HCT116 (cell line): ENCODE data around the gene NHSL2. TPM values are rescaled to one million over a fixed set of nuclear protein-coding genes. Genes with fewer than 3 reads are reported as not detected.

Source experiments
- ATAC-seq: fragments of 200-7000 bp; cut with Tn5 transposase; 2 replicates; pipeline ENCODE4 v1.9.1; 2020; ENCODE audit warnings: mild to moderate bottlenecking, moderate library complexity
- BruUV-seq: library from RNA; stranded (reverse); fragments of 400-500 nt; replicated peaks from 2 replicates; lab custom pipeline; 2021; lab: Mats Ljungman, UMichigan
- CTCF ChIA-PET: fragments of 300-600 bp; sonication (Branson Sonifier 250); formaldehyde crosslinking; loops from one replicate; lab custom pipeline; 2021; ENCODE audit warnings: antibody characterized with exemption; lab: Charles Lee
- POLR2A ChIA-PET: fragments of 300-600, 350-600 bp; sonication (Branson Sonifier 250); formaldehyde crosslinking; loops from one replicate; lab custom pipeline; 2021; ENCODE audit warnings: antibody characterized with exemption; lab: Charles Lee
- RAD21 ChIA-PET, 2 experiments: fragments of 300-600 bp; sonication (Branson Sonifier 250); formaldehyde crosslinking; loops; one replicate each; lab custom pipeline; 2023; ENCODE audit warnings: low total read pairs in 2 of 2; ENCODE audit not compliant: uncharacterized antibody in 2 of 2, unreplicated experiment in 2 of 2, low non-redundant PET in 1 of 2; lab: Charles Lee
- DNase-seq: peaks from one replicate; pipeline ENCODE4 v3.0.0-alpha.2; 2010; ENCODE audit warnings: low read depth, low spot score
- H2AFZ ChIP-seq: fragments of 200-600 bp; shearing (Covaris generic), sonication (generic); 2 replicates; pipeline ENCODE4 v1.6.1; 2017; ENCODE audit warnings: low read depth, mixed run types, mixed read lengths, antibody characterized with exemption, low read length; ENCODE audit not compliant: poor library complexity, severe bottlenecking
- H3K27ac ChIP-seq: 2 replicates; pipeline ENCODE4 v1.5.1; 2012; ENCODE audit warnings: low read depth, low read length
- H3K27me3 ChIP-seq: fragments of 200-600 bp; sonication (generic); 2 replicates; pipeline ENCODE4 v1.6.1; 2016; ENCODE audit warnings: mixed run types, low read length, mixed read lengths; ENCODE audit not compliant: insufficient read depth
- H3K36me3 ChIP-seq, 2 experiments: fragments of 200-500 bp in 1 of 2; fragments of 200-600 bp in 1 of 2; sonication (Bioruptor generic) in 1 of 2; sonication (generic) in 1 of 2; 2 replicates each; pipeline versions ENCODE4 v1.5.1 to v1.6.1; 2014 to 2016; ENCODE audit warnings: low read length in 2 of 2, inconsistent platforms in 1 of 2, mixed read lengths in 1 of 2, mixed run types in 1 of 2; ENCODE audit not compliant: insufficient read depth in 2 of 2, control insufficient read depth in 1 of 2
- H3K4me1 ChIP-seq, 2 experiments: fragments of 200-600 bp in 1 of 2; sonication (generic) in 1 of 2; 2 replicates each; pipeline versions ENCODE4 v1.5.1 to v1.6.1; 2012 to 2017; ENCODE audit warnings: low read length in 2 of 2, inconsistent platforms in 1 of 2, mild to moderate bottlenecking in 1 of 2, mixed read lengths in 1 of 2, mixed run types in 1 of 2, moderate library complexity in 1 of 2; ENCODE audit not compliant: insufficient read depth in 2 of 2, control insufficient read depth in 1 of 2
- H3K4me2 ChIP-seq: fragments of 200-600 bp; sonication (generic); 2 replicates; pipeline ENCODE4 v1.6.1; 2017; ENCODE audit warnings: mixed run types, low read length, mixed read lengths
- H3K4me3 ChIP-seq, 2 experiments: fragments of 200-600 bp in 1 of 2; sonication (generic) in 1 of 2; replicated peaks in 1 of 2; 2 replicates each; pipeline ENCODE4 v1.5.1; 2011 to 2016; ENCODE audit warnings: low read length in 2 of 2, control low read depth in 1 of 2, low read depth in 1 of 2, mild to moderate bottlenecking in 1 of 2, mixed read lengths in 1 of 2, mixed run types in 1 of 2
- H3K79me2 ChIP-seq: fragments of 200-600 bp; sonication (generic); 2 replicates; pipeline ENCODE4 v1.6.1; 2017; ENCODE audit warnings: mild to moderate bottlenecking, mixed run types, low read length, moderate library complexity, mixed read lengths; ENCODE audit not compliant: insufficient read depth
- H3K9ac ChIP-seq: fragments of 200-600 bp; sonication (generic); 2 replicates; pipeline ENCODE4 v1.6.1; 2016; ENCODE audit warnings: low read length, mixed read lengths
- H3K9me2 ChIP-seq: fragments of 200-600 bp; sonication (generic), shearing (Covaris generic); 2 replicates; pipeline ENCODE4 v1.6.1; 2017; ENCODE audit warnings: mixed run types, mild to moderate bottlenecking, moderate library complexity; ENCODE audit not compliant: insufficient read depth
- H3K9me3 ChIP-seq, 2 experiments: fragments of 200-500 bp in 1 of 2; fragments of 200-600 bp in 1 of 2; sonication (Bioruptor generic) in 1 of 2; sonication (generic) in 1 of 2; 2 replicates each; pipeline ENCODE4 v1.6.1; 2014 to 2017; ENCODE audit warnings: low read length in 2 of 2, mixed read lengths in 2 of 2, inconsistent platforms in 1 of 2, low read depth in 1 of 2, mild to moderate bottlenecking in 1 of 2, mixed run types in 1 of 2, moderate library complexity in 1 of 2; ENCODE audit not compliant: control insufficient read depth in 1 of 2, insufficient read depth in 1 of 2
- H4K20me1 ChIP-seq: fragments of 200-600 bp; sonication (generic), shearing (Covaris generic); 2 replicates; pipeline ENCODE4 v1.6.1; 2017; ENCODE audit warnings: mixed run types, mild to moderate bottlenecking, moderate library complexity; ENCODE audit not compliant: insufficient read depth
- EGR1 ChIP-seq: IDR thresholded peaks from 2 replicates; pipeline ENCODE4 v1.6.1; 2012; ENCODE audit warnings: low read depth
- ELF1 ChIP-seq: IDR thresholded peaks from 2 replicates; pipeline ENCODE4 v1.6.1; 2012; ENCODE audit warnings: low read depth, borderline replicate concordance
- EZH2 ChIP-seq: fragments of 200-600 bp; sonication (generic); IDR thresholded peaks from 2 replicates; pipeline ENCODE4 v1.6.1; 2017; ENCODE audit warnings: antibody characterized with exemption, mixed run types
- FOSL1 ChIP-seq: IDR thresholded peaks from 2 replicates; pipeline ENCODE4 v1.6.1; 2012; ENCODE audit warnings: low read depth
- POLR2A ChIP-seq: IDR thresholded peaks from 2 replicates; pipeline ENCODE4 v1.7.0; 2011; ENCODE audit warnings: borderline replicate concordance; ENCODE audit not compliant: insufficient read depth, insufficient read length; ENCODE audit errors: extremely low read depth
- SIN3A ChIP-seq: IDR thresholded peaks from 2 replicates; pipeline ENCODE4 v1.6.1; 2012; ENCODE audit warnings: low read depth
- SRF ChIP-seq: IDR thresholded peaks from 2 replicates; pipeline ENCODE4 v1.6.1; 2012; ENCODE audit warnings: low read depth
- ZFX ChIP-seq: fragments of 450-650 bp; IDR thresholded peaks from 2 replicates; pipeline ENCODE4 v1.6.1; 2017
- ZNF274 ChIP-seq: fragments of 200-500 bp; sonication (Bioruptor generic); IDR thresholded peaks from 2 replicates; pipeline ENCODE4 v1.6.1; 2014; ENCODE audit warnings: mild to moderate bottlenecking, low read depth, low read length, inconsistent platforms
- intact Hi-C: fragments of 100-400 bp; cut with micrococcal nuclease; formaldehyde crosslinking; loops from 2 replicates; pipeline ENCODE4 v1.10.0; 2022
- total RNA-seq: library from RNA; stranded (reverse); gene quantifications from one replicate; pipeline ENCODE4 v1.2.1, GENCODE V29; 2021; ENCODE audit not compliant: unreplicated experiment
- TF ChIP-seq, protein P1 (sequence below): IDR thresholded peaks from 2 replicates; pipeline ENCODE4 v1.6.1; 2012

Gene NHSL2
- total RNA-seq, 1 experiment from 2014 or later, result 0.22 TPM

DNA sequence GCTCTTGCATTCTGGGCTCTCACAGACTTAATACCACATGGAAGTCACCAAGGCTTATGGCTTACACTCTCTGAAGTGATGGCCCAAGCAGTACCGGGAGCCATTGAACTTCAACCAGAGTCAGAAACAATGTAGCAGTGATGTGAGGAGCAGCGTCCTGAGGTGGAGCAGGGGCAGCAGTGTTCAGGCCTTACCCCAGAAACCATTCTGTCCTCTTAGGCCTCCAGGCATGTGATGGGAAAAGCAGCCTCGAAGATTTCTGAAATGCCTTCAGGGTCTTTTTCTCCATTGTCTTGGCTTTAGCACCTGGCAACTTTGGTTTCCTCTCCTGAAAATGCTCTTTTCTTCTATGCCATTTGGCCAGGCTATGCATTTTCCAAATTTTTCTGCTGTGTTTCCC is 248.1 kb downstream of the NHSL2 start:
- POLR2A ChIA-PET, result no interaction called here

DNA sequence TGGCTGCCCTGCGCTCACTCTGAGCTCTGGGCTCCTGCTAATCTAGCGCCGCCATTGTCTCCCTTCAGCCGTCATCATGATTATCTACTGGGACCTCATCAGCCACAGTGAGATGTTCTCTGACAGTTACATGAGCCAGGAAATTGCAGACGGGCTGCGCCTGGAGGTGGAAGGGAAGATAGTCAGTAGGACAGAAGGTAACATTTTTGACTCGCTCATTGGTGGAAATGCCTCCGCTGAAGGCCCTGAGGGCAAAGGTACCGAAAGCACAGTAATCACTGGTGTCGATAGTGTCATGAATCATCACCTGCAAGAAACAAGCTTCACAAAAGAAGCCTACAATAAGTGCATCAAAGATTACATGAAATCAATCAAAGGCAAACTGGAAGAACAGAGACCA is 249.1 kb downstream of the NHSL2 start:
- CTCF ChIA-PET, result no interaction called here
- POLR2A ChIA-PET, result no interaction called here
- TF ChIP-seq SRF (no peak), SIN3A (no peak), ELF1 (no peak), ZNF274 (no peak)
- RAD21 ChIA-PET, result no interaction called here
- Histone ChIP-seq H3K4me1 (no peaks in the 10 kb centered on the region), H3K4me3 (no peak overlapping the region), H3K9me3 (no peaks in the 10 kb centered on the region), H3K4me2 (no peak overlapping the region), H3K27me3 (no peaks in the 10 kb centered on the region), H2AFZ (no peak overlapping the region), H3K9ac (no peak overlapping the region), H3K36me3 (no peaks in the 10 kb centered on the region), H4K20me1 (no peaks in the 10 kb centered on the region), H3K79me2 (no peaks in the 10 kb centered on the region), H3K9me2 (no peaks in the 10 kb centered on the region), H3K27ac (no peak overlapping the region)
- BruUV-seq, result no TSS peak
- no peak for ATAC-seq
- DNase-seq, result no peak
- intact Hi-C loops, result no loop called here

More for the DNA sequence above, 248.1 kb downstream of the NHSL2 start:
- Histone ChIP-seq H3K4me1 (no peaks in the 10 kb centered on the region), H2AFZ (no peak overlapping the region), H3K79me2 (no peaks in the 10 kb centered on the region), H3K27ac (no peak overlapping the region), H3K36me3 (no peaks in the 10 kb centered on the region), H3K9me3 (no peaks in the 10 kb centered on the region), H3K9ac (no peak overlapping the region), H3K9me2 (no peaks in the 10 kb centered on the region), H3K27me3 (no peaks in the 10 kb centered on the region), H4K20me1 (no peaks in the 10 kb centered on the region), H3K4me3 (no peak overlapping the region), H3K4me2 (no peak overlapping the region)
- BruUV-seq, result no TSS peak
- DNase-seq, result no peak
- TF ChIP-seq ZFX (no peak), POLR2A (no peak), EZH2 (no peak), ELF1 (no peak), FOSL1 (no peak), EGR1 (no peak)
- TF ChIP-seq, protein P1, sequence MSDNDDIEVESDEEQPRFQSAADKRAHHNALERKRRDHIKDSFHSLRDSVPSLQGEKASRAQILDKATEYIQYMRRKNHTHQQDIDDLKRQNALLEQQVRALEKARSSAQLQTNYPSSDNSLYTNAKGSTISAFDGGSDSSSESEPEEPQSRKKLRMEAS, result no peak
- intact Hi-C loops, result no loop called here
- ATAC-seq, result no peak
- CTCF ChIA-PET, result no interaction called here
- RAD21 ChIA-PET, result no interaction called here
